22Rv1 (cell line): Measurements from ENCODE around the gene IFNLR1.

Source experiments
- ZFX ChIP-seq: fragments of 450-650 bp; IDR thresholded peaks from 2 replicates; pipeline ENCODE4 v1.6.1; 2017; ENCODE audit warnings: antibody characterized with exemption, borderline replicate concordance
- TF ChIP-seq, protein P1 (sequence below): fragments of 450-650 bp; IDR thresholded peaks from 2 replicates; pipeline ENCODE4 v1.5.1; 2017; ENCODE audit warnings: mild to moderate bottlenecking

DNA sequence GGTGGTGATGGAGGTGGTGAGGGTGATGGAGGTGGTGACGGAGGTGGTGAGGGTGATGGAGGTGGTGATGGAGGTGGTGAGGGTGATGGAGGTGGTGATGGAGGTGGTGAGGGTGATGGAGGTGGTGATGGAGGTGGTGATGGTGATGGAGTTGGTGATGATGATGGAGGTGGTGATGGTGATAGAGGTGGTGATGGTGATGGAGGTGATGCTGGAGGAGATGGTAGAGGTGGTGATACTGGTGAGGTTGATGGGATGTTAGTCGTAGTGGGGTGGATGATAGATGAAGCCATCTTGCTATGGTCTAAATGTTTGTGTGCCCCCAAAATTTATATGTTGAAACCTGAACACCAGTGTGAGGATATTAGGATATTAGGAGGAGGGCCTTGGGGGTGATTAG is 25.3 kb upstream of the IFNLR1 start:
- TF ChIP-seq, protein P1, sequence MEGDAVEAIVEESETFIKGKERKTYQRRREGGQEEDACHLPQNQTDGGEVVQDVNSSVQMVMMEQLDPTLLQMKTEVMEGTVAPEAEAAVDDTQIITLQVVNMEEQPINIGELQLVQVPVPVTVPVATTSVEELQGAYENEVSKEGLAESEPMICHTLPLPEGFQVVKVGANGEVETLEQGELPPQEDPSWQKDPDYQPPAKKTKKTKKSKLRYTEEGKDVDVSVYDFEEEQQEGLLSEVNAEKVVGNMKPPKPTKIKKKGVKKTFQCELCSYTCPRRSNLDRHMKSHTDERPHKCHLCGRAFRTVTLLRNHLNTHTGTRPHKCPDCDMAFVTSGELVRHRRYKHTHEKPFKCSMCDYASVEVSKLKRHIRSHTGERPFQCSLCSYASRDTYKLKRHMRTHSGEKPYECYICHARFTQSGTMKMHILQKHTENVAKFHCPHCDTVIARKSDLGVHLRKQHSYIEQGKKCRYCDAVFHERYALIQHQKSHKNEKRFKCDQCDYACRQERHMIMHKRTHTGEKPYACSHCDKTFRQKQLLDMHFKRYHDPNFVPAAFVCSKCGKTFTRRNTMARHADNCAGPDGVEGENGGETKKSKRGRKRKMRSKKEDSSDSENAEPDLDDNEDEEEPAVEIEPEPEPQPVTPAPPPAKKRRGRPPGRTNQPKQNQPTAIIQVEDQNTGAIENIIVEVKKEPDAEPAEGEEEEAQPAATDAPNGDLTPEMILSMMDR, result no peak
- TF ChIP-seq ZFX, result no peak
